H9 (cell line): Measurements from ENCODE around the gene LRMDA. TPM values are rescaled to one million over a fixed set of nuclear protein-coding genes. Genes with fewer than 3 reads are reported as not detected.

Experiments used
- DNase-seq: peaks from one replicate; pipeline ENCODE4 v3.0.0-alpha.2; 2017
- H2AFZ ChIP-seq: one replicate; pipeline ENCODE4 v1.6.1; 2013; ENCODE audit warnings: mild to moderate bottlenecking, low read length, control low read depth, moderate library complexity
- H2AK5ac ChIP-seq: 2 replicates; pipeline ENCODE4 v1.6.1; 2013; ENCODE audit warnings: low read length, control low read depth, mixed read lengths; ENCODE audit not compliant: insufficient read length
- H2BK120ac ChIP-seq: one replicate; pipeline ENCODE4 v1.6.1; 2013; ENCODE audit warnings: low read depth, mild to moderate bottlenecking, low read length, control low read depth, inconsistent platforms; ENCODE audit not compliant: poor library complexity, severe bottlenecking
- H2BK12ac ChIP-seq: 2 replicates; pipeline ENCODE4 v1.6.1; 2013; ENCODE audit warnings: low read length, control low read depth, mixed read lengths, low read depth; ENCODE audit not compliant: insufficient read length
- H2BK15ac ChIP-seq: 2 replicates; pipeline ENCODE4 v1.6.1; 2013; ENCODE audit warnings: low read depth, low read length, control low read depth
- H2BK20ac ChIP-seq: one replicate; pipeline ENCODE4 v1.6.1; 2013; ENCODE audit warnings: low read depth, mild to moderate bottlenecking, low read length, control low read depth, inconsistent platforms; ENCODE audit not compliant: poor library complexity, severe bottlenecking
- H2BK5ac ChIP-seq: 2 replicates; pipeline ENCODE4 v1.6.1; 2013; ENCODE audit warnings: low read length, control low read depth, mixed read lengths; ENCODE audit not compliant: insufficient read length
- H3K14ac ChIP-seq: 2 replicates; pipeline ENCODE4 v1.6.1; 2013; ENCODE audit warnings: low read length, control low read depth; ENCODE audit not compliant: insufficient read depth
- H3K18ac ChIP-seq: 2 replicates; pipeline ENCODE4 v1.6.1; 2013; ENCODE audit warnings: low read depth, mild to moderate bottlenecking, mixed read lengths, low read length, control low read depth; ENCODE audit not compliant: insufficient read length
- H3K23ac ChIP-seq: 2 replicates; pipeline ENCODE4 v1.6.1; 2013; ENCODE audit warnings: low read length, control low read depth, mixed read lengths, low read depth; ENCODE audit not compliant: insufficient read length
- H3K23me2 ChIP-seq: 2 replicates; pipeline ENCODE4 v1.6.1; 2013; ENCODE audit warnings: low read depth, mild to moderate bottlenecking, mixed read lengths, low read length, control low read depth; ENCODE audit not compliant: insufficient read length, poor library complexity, severe bottlenecking
- H3K27ac ChIP-seq: 2 replicates; pipeline ENCODE4 v1.5.1; 2013; ENCODE audit warnings: low read length, control low read depth, mixed read lengths, low read depth; ENCODE audit not compliant: insufficient read length
- H3K27me3 ChIP-seq: 2 replicates; pipeline ENCODE4 v1.6.1; 2013; ENCODE audit warnings: low read length, control low read depth, inconsistent platforms; ENCODE audit not compliant: insufficient read depth
- H3K4ac ChIP-seq: 2 replicates; pipeline ENCODE4 v1.6.1; 2013; ENCODE audit warnings: low read depth, mild to moderate bottlenecking, control low read depth, inconsistent platforms, low read length, moderate library complexity
- H3K4me1 ChIP-seq: 2 replicates; pipeline ENCODE4 v1.6.1; 2013; ENCODE audit warnings: low read length, control low read depth, inconsistent platforms; ENCODE audit not compliant: insufficient read depth
- H3K4me2 ChIP-seq: 2 replicates; pipeline ENCODE4 v1.6.1; 2013; ENCODE audit warnings: low read length, control low read depth, mixed read lengths; ENCODE audit not compliant: insufficient read length, insufficient read depth
- H3K56ac ChIP-seq: 2 replicates; pipeline ENCODE4 v1.6.1; 2013; ENCODE audit warnings: low read depth, mild to moderate bottlenecking, mixed read lengths, low read length, control low read depth; ENCODE audit not compliant: insufficient read length
- H3K79me1 ChIP-seq: 2 replicates; pipeline ENCODE4 v1.6.1; 2013; ENCODE audit warnings: low read depth, mild to moderate bottlenecking, moderate library complexity, low read length, control low read depth, inconsistent platforms; ENCODE audit not compliant: insufficient read depth, poor library complexity, severe bottlenecking
- H3K79me2 ChIP-seq: 2 replicates; pipeline ENCODE4 v1.6.1; 2013; ENCODE audit warnings: low read length, control low read depth, inconsistent platforms; ENCODE audit not compliant: insufficient read depth
- H3K9ac ChIP-seq: 2 replicates; pipeline ENCODE4 v1.6.1; 2013; ENCODE audit warnings: low read length, control low read depth, mixed read lengths; ENCODE audit not compliant: insufficient read length; ENCODE audit errors: extremely low read depth
- H3K9me3 ChIP-seq: one replicate; pipeline ENCODE4 v1.6.1; 2013; ENCODE audit warnings: low read depth, low read length, inconsistent platforms; ENCODE audit not compliant: control insufficient read depth
- H3T11ph ChIP-seq: one replicate; pipeline ENCODE4 v1.6.1; 2013; ENCODE audit warnings: mild to moderate bottlenecking, low read length, control low read depth, inconsistent platforms
- H4K20me1 ChIP-seq: one replicate; pipeline ENCODE4 v1.6.1; 2013; ENCODE audit not compliant: control insufficient read depth, insufficient read length, insufficient read depth
- H4K5ac ChIP-seq: 2 replicates; pipeline ENCODE4 v1.6.1; 2013; ENCODE audit warnings: low read depth, mild to moderate bottlenecking, mixed read lengths, low read length, control low read depth; ENCODE audit not compliant: insufficient read length
- H4K8ac ChIP-seq: replicated peaks from 2 replicates; pipeline ENCODE4 v1.6.1; 2013; ENCODE audit warnings: low read length, control low read depth, mixed read lengths, low read depth; ENCODE audit not compliant: insufficient read length
- H4K91ac ChIP-seq: 2 replicates; pipeline ENCODE4 v1.6.1; 2013; ENCODE audit warnings: low read depth, mild to moderate bottlenecking, moderate library complexity, mixed read lengths, low read length, control low read depth; ENCODE audit not compliant: insufficient read length
- H3K27ac Mint-ChIP-seq, 3 experiments: 2 replicates in 2 of 3; 3 replicates in 1 of 3; pipeline ENCODE4 v1.8.0; 2020 to 2021; ENCODE audit warnings: mixed read lengths in 3 of 3, mild to moderate bottlenecking in 1 of 3, moderate library complexity in 1 of 3
- H3K27me3 Mint-ChIP-seq: 2 replicates; pipeline ENCODE4 v1.8.0; 2021; ENCODE audit warnings: low read depth, mild to moderate bottlenecking, moderate library complexity, mixed read lengths
- H3K36me3 Mint-ChIP-seq, 3 experiments: 2 replicates in 2 of 3; 3 replicates in 1 of 3; pipeline ENCODE4 v1.8.0; 2020 to 2021; ENCODE audit warnings: low read depth in 3 of 3, mixed read lengths in 3 of 3; ENCODE audit not compliant: insufficient read depth in 1 of 3
- H3K4me1 Mint-ChIP-seq, 2 experiments: 2 replicates each; pipeline ENCODE4 v1.8.0; 2020; ENCODE audit warnings: mixed read lengths in 2 of 2
- H3K4me3 Mint-ChIP-seq, 2 experiments: 2 replicates in 1 of 2; 3 replicates in 1 of 2; pipeline ENCODE4 v1.8.0; 2020 to 2021; ENCODE audit warnings: mild to moderate bottlenecking in 2 of 2, mixed read lengths in 2 of 2, moderate library complexity in 1 of 2
- H3K9me3 Mint-ChIP-seq, 2 experiments: 2 replicates in 1 of 2; 3 replicates in 1 of 2; pipeline ENCODE4 v1.8.0; 2020; ENCODE audit warnings: mild to moderate bottlenecking in 2 of 2, mixed read lengths in 2 of 2, moderate library complexity in 1 of 2
- whole genome bisulfite sequencing: extraction: QIAGEN DNeasy Blood & Tissue Kit; methylation state at CpG from one replicate; pipeline ENCODE4 v1.1.7; 2013; ENCODE audit warnings: missing lambda C conversion rate, low lambda C conversion rate, mixed read lengths; ENCODE audit not compliant: insufficient read length; ENCODE audit errors: extremely low coverage; 5-methylcytosine and 5-hydroxymethylcytosine counted together
- total RNA-seq: library from RNA; stranded (reverse); gene quantifications from 2 replicates; pipeline ENCODE4 v1.2.1, GENCODE V29; 2021
- TF ChIP-seq, protein P1 (sequence below): fragments of 200-600 bp; sonication (generic); conservative IDR thresholded peaks from 3 replicates; pipeline ENCODE4 v1.8.0; 2021; ENCODE audit warnings: antibody characterized with exemption, mild to moderate bottlenecking

LRMDA gene
- total RNA-seq, 1 experiment from 2014 or later = 1.8 TPM

DNA sequence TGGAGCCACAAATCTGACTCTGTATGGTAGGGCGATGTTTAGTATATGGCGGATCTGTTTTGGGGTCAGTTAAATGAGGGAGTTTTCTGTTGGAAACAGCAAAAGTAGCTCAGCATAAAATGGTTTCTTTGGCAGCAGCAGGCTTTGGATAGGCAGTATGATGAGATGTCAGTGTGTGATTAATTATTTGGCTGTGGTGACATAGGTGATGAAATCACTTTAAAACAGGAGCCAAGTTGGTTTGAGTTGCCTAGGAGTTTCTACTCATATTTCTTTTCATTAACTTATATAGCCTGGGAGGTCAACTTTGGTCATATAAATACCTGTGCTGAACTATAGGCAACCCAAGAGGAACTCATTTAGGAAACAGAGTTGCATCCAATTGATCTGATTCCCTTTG lies 291.2 kb downstream of the LRMDA start:
- H2BK12ac ChIP-seq = no peak overlapping the region
- no peak overlapping the region for H3K27ac ChIP-seq
- TF ChIP-seq, protein P1, sequence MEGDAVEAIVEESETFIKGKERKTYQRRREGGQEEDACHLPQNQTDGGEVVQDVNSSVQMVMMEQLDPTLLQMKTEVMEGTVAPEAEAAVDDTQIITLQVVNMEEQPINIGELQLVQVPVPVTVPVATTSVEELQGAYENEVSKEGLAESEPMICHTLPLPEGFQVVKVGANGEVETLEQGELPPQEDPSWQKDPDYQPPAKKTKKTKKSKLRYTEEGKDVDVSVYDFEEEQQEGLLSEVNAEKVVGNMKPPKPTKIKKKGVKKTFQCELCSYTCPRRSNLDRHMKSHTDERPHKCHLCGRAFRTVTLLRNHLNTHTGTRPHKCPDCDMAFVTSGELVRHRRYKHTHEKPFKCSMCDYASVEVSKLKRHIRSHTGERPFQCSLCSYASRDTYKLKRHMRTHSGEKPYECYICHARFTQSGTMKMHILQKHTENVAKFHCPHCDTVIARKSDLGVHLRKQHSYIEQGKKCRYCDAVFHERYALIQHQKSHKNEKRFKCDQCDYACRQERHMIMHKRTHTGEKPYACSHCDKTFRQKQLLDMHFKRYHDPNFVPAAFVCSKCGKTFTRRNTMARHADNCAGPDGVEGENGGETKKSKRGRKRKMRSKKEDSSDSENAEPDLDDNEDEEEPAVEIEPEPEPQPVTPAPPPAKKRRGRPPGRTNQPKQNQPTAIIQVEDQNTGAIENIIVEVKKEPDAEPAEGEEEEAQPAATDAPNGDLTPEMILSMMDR = no peak
- no peak overlapping the region for H2BK5ac ChIP-seq
- H3K36me3 Mint-ChIP-seq = no peaks in the 10 kb centered on the region
- H3K4me1 ChIP-seq = no peaks in the 10 kb centered on the region
- H3K18ac ChIP-seq = no peak overlapping the region
- H3K27me3 ChIP-seq = no peaks in the 10 kb centered on the region
- no peaks in the 10 kb centered on the region for H3K9me3 Mint-ChIP-seq
- no CpG with 5 or more reads among the region's 2 CpGs for WGBS
- H4K91ac ChIP-seq = no peak overlapping the region
- no peak overlapping the region for H4K5ac ChIP-seq
- no peaks in the 10 kb centered on the region for H3K23me2 ChIP-seq
- H2BK120ac ChIP-seq = no peak overlapping the region
- H4K20me1 ChIP-seq = no peaks in the 10 kb centered on the region
- no peak overlapping the region for H3K56ac ChIP-seq
- H2AK5ac ChIP-seq = no peak overlapping the region
- no peaks in the 10 kb centered on the region for H3K27me3 Mint-ChIP-seq
- no peak overlapping the region for H3K14ac ChIP-seq
- no peak overlapping the region for H3K23ac ChIP-seq
- H3K4me1 Mint-ChIP-seq = no peaks in the 10 kb centered on the region
- H3K79me1 ChIP-seq = no peaks in the 10 kb centered on the region
- no peak overlapping the region for H3K4ac ChIP-seq
- no peak overlapping the region for H3K27ac Mint-ChIP-seq
- no peak overlapping the region for H4K8ac ChIP-seq
- H2AFZ ChIP-seq = no peak overlapping the region
- no peak overlapping the region for H3K4me3 Mint-ChIP-seq
- no peak overlapping the region for H3T11ph ChIP-seq
- H2BK20ac ChIP-seq = no peak overlapping the region
- H2BK15ac ChIP-seq = no peak overlapping the region
- H3K9ac ChIP-seq = no peak overlapping the region
- no peaks in the 10 kb centered on the region for H3K79me2 ChIP-seq
- H3K4me2 ChIP-seq = no peak overlapping the region
- no peaks in the 10 kb centered on the region for H3K9me3 ChIP-seq
- DNase-seq = no peak
